Measurements from ENCODE around the gene GALNT14.

GRCh38 chr2:31150120-31150670, 12.0 kb upstream of the GALNT14 start:
- TF ChIP-seq CTCF (conservative IDR thresholded peaks at IDR 0.05 in 1 of 2, IDR thresholded peaks at IDR 0.05 in 1 of 2; ENCODE audit: extremely low read depth in 1 of 2, insufficient read depth in 1 of 2, low read depth in 1 of 2, low read length in 2 of 2), result no peak
- TF ChIP-seq EZH2 (IDR thresholded peaks at IDR 0.05; ENCODE audit: borderline replicate concordance, low read length), result no peak
